GM19397 (cell line): ENCODE data around the gene DAB2IP.

ENCODE experiments used
- ATAC-seq: cut with Tn5 transposase; IDR thresholded peaks from one replicate; pipeline ENCODE4 v1.9.1; 2021; ENCODE audit warnings: mild to moderate bottlenecking, moderate library complexity; ENCODE audit not compliant: unreplicated experiment

The DAB2IP gene

DNA sequence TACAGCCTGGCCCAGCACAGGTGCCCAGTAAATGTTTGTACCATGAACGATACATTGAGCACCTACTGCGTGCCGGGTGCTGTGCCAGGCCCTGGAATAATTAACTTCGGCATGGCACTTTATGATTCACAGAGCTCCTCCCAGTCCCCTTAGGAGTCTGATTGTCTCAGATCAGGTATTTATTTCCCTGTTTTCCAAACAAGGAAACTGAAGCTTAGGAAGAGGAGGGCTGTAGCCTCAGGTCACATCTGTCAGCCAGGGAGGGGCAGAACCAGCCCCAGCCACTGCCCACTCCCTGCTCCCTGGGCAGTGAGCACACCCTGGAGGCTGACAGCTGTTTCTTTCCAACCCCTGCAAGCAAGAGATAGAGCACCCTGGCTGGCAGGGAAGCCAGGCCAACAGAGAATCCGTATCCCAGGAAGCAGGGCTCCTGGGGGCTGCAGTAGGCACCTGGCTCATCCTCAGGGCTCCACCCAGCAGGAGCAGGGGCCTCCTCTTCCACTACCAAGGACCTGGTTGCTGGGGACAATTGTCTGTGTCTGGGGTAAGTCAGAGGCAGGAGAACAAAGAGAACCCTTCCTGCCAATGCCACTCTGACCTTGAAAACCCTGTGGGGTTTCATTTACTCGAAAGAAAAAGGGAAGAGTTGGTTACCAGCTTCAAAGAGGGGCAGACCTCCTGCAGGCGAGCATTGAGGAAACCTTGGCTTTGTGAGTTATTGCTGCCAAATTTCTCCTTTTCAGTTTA lies 69.0 kb downstream of the DAB2IP start:
- no peak for ATAC-seq

- ATAC-seq: no peak
These were observed 69.6 kb downstream of the DAB2IP start for GRCh38 chr9:121721058-121721350.

- ATAC-seq: no peak
These were observed 70.3 kb downstream of the DAB2IP start for GRCh38 chr9:121721770-121722169.

DNA sequence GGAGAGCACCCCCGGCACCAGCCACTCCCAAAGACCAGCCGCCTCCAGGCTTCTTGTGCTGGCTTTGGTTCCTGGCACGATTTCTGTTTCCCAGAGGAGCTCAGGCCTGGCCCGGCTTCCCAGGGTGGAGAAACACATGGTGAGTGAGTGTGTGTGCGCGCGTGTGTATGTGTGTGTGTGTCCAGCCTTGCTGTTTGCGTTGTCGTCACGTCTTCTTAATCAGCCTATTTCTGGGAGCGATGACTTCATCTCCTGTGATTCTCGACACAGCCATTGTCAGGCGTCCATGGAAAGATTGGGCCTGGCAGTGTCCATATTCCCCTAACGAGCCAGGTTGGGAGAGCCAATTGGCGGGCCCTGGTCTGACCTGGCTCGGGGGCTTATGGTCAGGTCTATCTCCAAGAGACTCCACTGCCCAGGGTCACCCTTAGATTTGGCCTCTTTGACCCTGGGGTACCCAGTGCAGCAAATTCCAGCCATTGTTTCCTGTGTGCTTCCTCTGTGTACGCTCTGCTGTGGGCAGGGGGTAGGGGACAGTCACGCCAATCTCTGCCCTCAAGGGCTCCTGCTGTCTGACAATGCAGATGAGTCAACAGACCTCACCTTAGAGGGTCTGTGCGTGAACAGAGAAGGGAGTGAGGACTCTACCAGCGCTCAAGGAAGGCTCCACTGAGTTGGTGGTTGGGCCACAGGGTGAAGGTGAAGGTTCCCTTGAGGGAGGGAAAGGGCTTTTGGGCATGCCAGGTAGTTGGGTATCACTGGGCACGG lies 73.8 kb downstream of the DAB2IP start:
- ATAC-seq: no peak

GRCh38 chr9:121727295-121728020 lies 76.0 kb downstream of the DAB2IP start:
- ATAC-seq: no peak

- no peak for ATAC-seq
These were observed 77.5 kb downstream of the DAB2IP start for GRCh38 chr9:121728916-121729315.

GRCh38 chr9:121729769-121730562 lies 78.5 kb downstream of the DAB2IP start:
- ATAC-seq: no peak

- ATAC-seq: no peak
These were observed 79.7 kb downstream of the DAB2IP start for GRCh38 chr9:121731090-121731489.

- no peak for ATAC-seq
These were observed 80.5 kb downstream of the DAB2IP start for GRCh38 chr9:121731919-121732318.

- ATAC-seq: no peak
These were observed 81.0 kb downstream of the DAB2IP start for GRCh38 chr9:121732389-121732788.

- ATAC-seq: no peak
These were observed 81.5 kb downstream of the DAB2IP start for GRCh38 chr9:121732886-121733285.

DNA sequence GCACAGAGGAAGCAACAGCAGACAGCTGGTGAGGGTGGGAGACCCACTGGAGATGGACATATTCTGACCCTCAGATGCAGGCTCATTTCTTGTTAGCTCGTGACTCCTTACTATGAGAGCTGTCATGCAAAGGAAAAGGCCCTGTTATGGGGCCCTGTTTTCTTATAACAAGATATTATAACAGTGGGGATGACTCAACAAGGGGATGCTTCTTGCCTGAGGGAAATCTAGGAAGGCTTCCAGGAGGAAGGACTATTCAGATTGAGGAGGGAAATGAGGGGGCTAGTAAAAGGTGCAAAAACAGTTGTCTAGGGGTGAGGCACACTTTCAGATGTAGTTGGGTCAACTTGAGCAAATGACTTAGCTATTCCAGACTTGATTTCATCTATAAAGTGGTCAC lies 83.0 kb downstream of the DAB2IP start:
- no peak for ATAC-seq

DNA sequence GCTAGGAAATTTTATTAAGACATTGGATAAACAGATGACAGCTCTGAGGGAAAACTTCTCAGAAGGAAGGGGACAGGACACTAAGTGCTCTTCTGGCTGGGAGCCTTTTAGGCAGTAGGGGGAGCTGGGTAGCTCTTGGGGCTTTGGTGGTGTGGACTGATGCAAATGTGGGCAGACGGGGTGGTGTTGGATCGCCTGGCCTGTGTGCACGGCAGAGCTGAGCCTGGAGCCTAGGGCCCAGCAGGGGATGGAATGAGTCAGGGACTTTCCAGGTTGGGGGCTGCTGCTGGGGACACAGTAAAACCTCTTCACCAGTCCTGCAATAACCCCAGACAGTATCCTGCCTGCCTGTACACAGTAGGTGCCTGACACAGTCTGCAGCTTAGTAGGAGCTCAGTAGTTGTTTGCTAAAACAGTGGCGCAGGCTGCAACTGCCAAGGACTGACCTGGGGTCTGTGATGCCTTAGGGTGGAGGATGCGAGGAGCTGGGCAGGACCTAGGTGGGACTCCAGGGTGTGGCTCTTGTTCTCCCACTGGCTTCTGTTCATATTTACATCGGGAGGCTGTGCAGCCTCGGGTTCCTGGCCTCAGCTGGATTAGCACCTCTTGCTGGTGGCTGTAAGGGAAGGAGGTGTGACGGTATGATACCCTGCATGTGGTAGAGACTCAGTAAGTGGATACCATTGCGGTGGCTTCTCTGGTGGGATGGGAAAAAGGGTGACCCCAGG lies 83.8 kb downstream of the DAB2IP start:
- no peak for ATAC-seq

- ATAC-seq: no peak
These were observed 84.6 kb downstream of the DAB2IP start for GRCh38 chr9:121735793-121736770.

DNA sequence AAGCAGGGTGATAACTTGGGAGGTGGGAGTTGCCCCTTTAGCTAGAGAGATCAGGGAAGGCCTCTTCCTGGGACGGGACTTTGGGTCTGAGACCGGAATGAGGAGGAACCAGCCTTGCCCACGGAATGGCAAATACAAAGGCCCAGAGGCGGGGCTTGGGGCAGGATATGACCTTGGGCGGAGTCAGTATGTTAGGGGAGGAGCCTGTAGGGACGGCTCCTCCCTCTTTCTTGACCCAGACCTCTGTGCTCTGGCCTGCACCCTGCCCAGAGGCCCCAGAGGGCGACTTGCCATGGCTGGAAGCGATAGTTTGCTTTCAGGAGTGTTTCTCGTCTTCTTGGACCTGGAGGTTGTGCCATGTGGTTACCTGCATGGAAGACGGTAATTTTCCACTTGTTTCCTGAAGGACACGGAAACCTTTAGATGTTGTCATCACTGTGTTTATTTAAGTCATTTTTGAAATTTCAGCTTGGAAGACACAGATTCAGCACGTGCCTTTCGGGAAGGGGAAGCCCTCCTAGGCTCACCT lies 85.6 kb downstream of the DAB2IP start:
- no peak for ATAC-seq

GRCh38 chr9:121737481-121737931 lies 86.1 kb downstream of the DAB2IP start:
- ATAC-seq: no peak

GRCh38 chr9:121738411-121738810 lies 87.0 kb downstream of the DAB2IP start:
- ATAC-seq: no peak

DNA sequence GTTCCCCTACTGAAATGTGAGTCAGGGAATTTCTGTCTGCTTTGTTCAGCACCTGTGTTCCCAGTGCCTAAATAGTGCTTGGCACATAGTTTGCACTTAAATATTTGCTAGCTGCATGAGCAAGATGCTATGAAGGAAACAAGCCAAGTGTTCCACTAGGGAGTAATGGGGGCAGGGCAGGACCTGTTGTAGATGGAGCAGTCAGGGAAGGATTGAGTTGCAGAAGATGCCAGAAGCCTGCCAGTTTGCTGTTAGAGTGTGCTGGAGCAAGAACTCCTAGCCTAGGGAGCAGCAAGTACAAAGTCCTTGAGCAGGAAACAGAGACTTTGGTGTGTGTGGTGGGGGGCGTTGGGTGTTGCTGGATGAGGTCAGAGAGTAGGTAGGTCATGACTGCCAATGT lies 87.5 kb downstream of the DAB2IP start:
- no peak for ATAC-seq

GRCh38 chr9:121739971-121740370 lies 88.5 kb downstream of the DAB2IP start:
- ATAC-seq: no peak
